Measurements from ENCODE around the gene KCTD15. TPM values are rescaled to one million over a fixed set of nuclear protein-coding genes. Genes with fewer than 3 reads are reported as not detected.

Gene KCTD15
- total RNA-seq, 2 experiments from 2014 or later, result 8.7 to 9.6 TPM

DNA sequence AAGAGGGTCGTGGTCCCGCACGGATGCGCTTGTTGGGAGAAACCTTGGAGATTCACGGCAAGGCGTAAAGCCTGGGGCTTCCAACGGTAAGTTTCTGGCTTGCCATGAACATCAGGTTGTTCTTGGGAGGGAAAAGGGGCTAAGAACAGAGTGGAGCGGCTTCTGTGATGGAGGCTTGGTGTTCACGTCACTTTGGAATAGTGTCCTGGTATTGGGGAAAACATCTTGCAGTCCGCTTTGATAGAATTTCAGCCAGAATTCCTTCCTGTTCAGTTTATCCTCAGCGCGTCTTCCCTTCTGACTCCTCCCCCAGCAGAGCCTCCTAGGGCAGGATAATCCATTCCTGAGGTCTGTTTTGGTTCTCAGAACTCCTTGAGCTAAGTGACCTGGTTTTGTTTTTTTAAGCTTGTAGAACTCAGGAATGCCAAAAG, 2.0 kb downstream of the KCTD15 start:
- H3K36me3 Mint-ChIP-seq (ENCODE audit: low read depth), result no peaks in the 10 kb centered on the region
- no peak overlapping the region for H3K27ac Mint-ChIP-seq
- CTCF ChIA-PET, result interaction anchor here (1.0 kb wide), 1 partner anchor 243 kb away, joined by 3 read pairs; no protein-coding TSS in a partner anchor
- H3K9me3 Mint-ChIP-seq (ENCODE audit: low read depth), result no peaks in the 10 kb centered on the region
- ATAC-seq (no peak), DNase-seq (no peak)
- H3K27me3 Mint-ChIP-seq, result peaks cover 9% of the 10 kb centered on the region
- no peak overlapping the region for H3K4me3 Mint-ChIP-seq
- intact Hi-C loops (cut with DNase I, micrococcal nuclease), result loop anchor here in 1 of 2 experiments (5.0 to 10.0 kb wide), 3 partner anchors 199 to 621 kb away; no protein-coding TSS in a partner anchor
- peaks cover 2% of the 10 kb centered on the region for H3K4me1 Mint-ChIP-seq
- POLR2A ChIA-PET, result no interaction called here

DNA sequence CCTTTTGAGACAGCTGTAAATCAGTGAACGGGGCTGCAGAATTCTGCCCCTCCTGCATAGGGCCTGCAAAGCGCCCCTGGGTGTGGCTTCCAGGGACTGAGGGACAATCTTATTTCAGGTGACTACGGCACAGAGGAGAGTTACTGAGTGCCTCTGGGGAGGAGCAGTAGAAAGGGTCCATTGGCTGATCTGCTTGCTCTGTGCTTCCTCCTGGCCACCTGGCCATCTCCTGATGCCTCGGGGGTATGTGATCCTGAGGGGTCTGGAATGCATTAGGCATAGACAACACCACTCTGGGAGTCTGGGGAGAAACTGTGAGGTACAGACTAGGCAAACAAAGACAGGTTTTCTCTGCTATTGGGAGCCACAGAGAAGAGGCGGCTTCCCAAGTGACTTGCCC, 2.8 kb downstream of the KCTD15 start:
- intact Hi-C loops (cut with DNase I, micrococcal nuclease), result loop anchor here in 1 of 2 experiments (5.0 to 10.0 kb wide), 3 partner anchors 198 to 622 kb away; no protein-coding TSS in a partner anchor
- Mint-ChIP-seq H3K36me3 (ENCODE audit: low read depth) (no peaks in the 10 kb centered on the region), H3K4me3 (no peak overlapping the region), H3K27ac (no peak overlapping the region), H3K4me1 (peaks cover 2% of the 10 kb centered on the region), H3K27me3 (peaks cover 9% of the 10 kb centered on the region), H3K9me3 (ENCODE audit: low read depth) (no peaks in the 10 kb centered on the region)
- DNase-seq (no peak), ATAC-seq (no peak)
- POLR2A ChIA-PET, result no interaction called here
- CTCF ChIA-PET, result interaction anchor here (1.0 kb wide), 1 partner anchor 243 kb away, joined by 3 read pairs; no protein-coding TSS in a partner anchor

DNA sequence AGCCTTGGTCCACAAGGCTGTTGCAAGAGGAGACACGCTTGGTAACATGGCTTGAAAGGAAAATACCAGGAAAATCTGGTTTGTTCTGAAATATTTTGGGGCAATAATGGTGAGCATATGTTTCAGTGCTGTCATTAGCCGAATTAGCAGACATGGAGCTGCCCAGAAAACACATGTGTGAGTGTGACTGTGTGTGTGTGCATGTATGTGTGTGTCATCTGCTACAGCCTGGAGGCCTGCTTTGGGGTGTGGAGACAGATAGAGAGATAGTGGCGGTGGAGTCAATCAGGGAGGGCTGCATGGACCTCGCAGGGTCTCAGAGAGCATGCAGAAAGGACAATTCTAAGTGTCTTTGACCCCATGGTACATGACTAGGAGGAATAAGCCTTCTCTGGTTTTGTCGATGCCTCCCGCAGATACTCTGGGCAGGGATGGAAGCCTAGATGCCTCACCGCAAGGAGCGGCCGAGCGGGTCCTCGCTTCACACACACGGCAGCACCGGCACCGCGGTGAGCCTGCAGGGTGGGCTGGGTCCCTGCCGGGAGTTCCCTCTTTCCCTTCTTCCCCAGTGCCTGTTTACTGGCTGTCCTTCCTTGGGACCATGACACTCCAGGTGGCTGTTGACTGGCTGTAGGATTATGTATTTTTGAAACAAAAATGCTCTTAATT, 3.5 kb downstream of the KCTD15 start:
- peaks cover 2% of the 10 kb centered on the region for H3K4me1 Mint-ChIP-seq
- H3K27ac Mint-ChIP-seq, result no peak overlapping the region
- ATAC-seq, result no peak
- intact Hi-C loops (cut with DNase I, micrococcal nuclease), result no loop called here
- H3K9me3 Mint-ChIP-seq (ENCODE audit: low read depth), result no peaks in the 10 kb centered on the region
- no peak overlapping the region for H3K4me3 Mint-ChIP-seq
- CTCF ChIA-PET, result no interaction called here
- H3K36me3 Mint-ChIP-seq (ENCODE audit: low read depth), result no peaks in the 10 kb centered on the region
- POLR2A ChIA-PET, result no interaction called here
- H3K27me3 Mint-ChIP-seq, result peaks cover 9% of the 10 kb centered on the region
- DNase-seq, result no peak

DNA sequence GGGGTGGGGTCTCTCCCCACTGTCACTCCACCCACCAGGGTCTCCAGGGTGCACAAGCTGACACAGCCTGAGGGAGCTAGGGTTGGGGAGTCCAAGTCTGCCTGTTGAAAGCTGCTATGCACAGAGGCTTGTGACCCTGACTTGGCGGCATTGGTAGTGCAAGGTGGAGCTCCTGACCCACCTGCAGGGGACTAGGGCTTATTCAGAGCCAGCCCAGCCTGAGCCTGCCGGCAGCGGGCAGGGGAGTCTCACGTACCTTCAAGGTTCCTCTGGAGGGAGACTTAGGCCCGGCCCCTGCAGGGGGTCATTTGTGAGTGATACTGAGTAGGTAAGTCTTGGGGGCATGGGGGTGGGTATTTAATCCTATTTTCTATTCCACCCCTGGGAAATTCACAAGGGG, 4.7 kb downstream of the KCTD15 start:
- DNase-seq (no peak), ATAC-seq (no peak)
- CTCF ChIA-PET, result no interaction called here
- Mint-ChIP-seq H3K36me3 (ENCODE audit: low read depth) (no peaks in the 10 kb centered on the region), H3K27ac (no peak overlapping the region), H3K27me3 (peaks cover 9% of the 10 kb centered on the region), H3K4me1 (peaks cover 5% of the 10 kb centered on the region), H3K4me3 (no peak overlapping the region), H3K9me3 (ENCODE audit: low read depth) (no peaks in the 10 kb centered on the region)
- intact Hi-C loops (cut with DNase I, micrococcal nuclease), result no loop called here
- POLR2A ChIA-PET, result no interaction called here

DNA sequence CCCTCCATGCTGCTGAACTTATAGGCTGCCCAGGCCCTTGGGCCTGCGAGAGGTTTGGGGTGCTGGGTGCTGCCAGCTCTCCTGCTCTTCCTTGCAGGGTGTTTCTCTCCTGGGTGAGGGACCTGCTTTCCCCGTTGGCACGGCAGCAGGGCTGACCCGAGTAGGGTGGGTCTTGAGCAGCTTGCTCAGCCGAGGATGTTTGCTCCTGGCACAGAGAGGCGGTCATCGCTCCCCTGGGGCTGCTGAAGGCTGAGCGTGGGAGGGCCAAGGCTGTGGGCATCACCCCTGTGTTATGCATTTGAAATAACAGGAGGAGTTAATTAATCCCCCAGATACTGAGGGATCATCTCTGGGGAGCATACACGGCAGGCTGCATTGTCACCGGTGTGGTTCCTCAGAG, 5.3 kb downstream of the KCTD15 start:
- DNase-seq, result no peak
- ChIA-PET CTCF (no interaction called here), POLR2A (no interaction called here)
- peaks cover 5% of the 10 kb centered on the region for H3K4me1 Mint-ChIP-seq
- H3K9me3 Mint-ChIP-seq (ENCODE audit: low read depth), result no peaks in the 10 kb centered on the region
- H3K4me3 Mint-ChIP-seq, result no peak overlapping the region
- H3K27ac Mint-ChIP-seq, result no peak overlapping the region
- H3K36me3 Mint-ChIP-seq (ENCODE audit: low read depth), result no peaks in the 10 kb centered on the region
- ATAC-seq, result no peak
- intact Hi-C loops (cut with DNase I, micrococcal nuclease), result no loop called here
- peaks cover 9% of the 10 kb centered on the region for H3K27me3 Mint-ChIP-seq

DNA sequence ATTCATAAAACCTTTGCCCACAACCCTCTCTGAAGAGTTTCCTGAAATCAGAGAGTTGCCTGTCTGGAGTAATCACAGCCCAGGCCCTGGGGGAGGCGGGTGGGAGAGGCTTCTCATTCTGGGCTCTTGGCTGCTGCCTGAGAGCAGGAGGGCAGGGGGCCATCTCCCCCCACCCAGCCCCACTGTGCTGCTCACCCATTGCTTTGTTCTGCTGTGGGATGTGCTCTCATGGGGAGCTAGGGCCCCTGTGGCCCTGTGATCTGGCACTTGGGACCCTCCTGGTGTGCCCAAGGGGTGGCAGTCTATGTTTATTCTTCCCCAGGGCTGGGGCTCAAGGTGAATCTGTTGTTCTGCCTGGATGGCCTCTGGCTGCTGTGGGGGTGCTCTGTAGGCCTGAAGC, 6.1 kb downstream of the KCTD15 start:
- H3K27me3 Mint-ChIP-seq, result peaks cover 6% of the 10 kb centered on the region
- POLR2A ChIA-PET, result no interaction called here
- DNase-seq, result no peak
- CTCF ChIA-PET, result interaction anchor here (0.6 kb wide), 1 partner anchor 436 kb away, joined by 4 read pairs; no protein-coding TSS in a partner anchor
- H3K4me3 Mint-ChIP-seq, result no peak overlapping the region
- intact Hi-C loops (cut with DNase I, micrococcal nuclease), result no loop called here
- no peaks in the 10 kb centered on the region for H3K36me3 Mint-ChIP-seq (ENCODE audit: low read depth)
- H3K27ac Mint-ChIP-seq, result no peak overlapping the region
- H3K4me1 Mint-ChIP-seq, result peaks cover 3% of the 10 kb centered on the region
- no peak for ATAC-seq
- H3K9me3 Mint-ChIP-seq (ENCODE audit: low read depth), result no peaks in the 10 kb centered on the region

DNA sequence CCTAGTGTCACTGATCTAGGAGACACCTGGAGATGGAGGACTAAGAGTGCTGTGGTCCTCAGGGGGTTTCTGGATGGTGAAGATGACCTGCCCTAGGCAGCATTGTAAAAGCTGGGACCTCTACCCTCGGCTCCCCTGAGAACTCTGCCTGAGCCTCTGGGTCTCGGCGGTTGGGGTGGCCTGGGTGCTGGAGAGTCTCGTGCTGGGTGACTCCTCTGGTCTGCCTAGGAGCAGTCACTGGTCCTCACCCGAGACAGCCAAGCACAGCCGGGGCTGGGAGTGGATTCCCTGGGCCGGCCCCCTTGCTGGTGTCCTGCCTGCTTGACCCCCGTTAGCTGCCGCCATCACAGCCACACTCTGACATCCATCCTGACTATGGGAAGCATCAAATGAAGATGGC, 6.7 kb downstream of the KCTD15 start:
- peaks cover 3% of the 10 kb centered on the region for H3K4me1 Mint-ChIP-seq

DNA sequence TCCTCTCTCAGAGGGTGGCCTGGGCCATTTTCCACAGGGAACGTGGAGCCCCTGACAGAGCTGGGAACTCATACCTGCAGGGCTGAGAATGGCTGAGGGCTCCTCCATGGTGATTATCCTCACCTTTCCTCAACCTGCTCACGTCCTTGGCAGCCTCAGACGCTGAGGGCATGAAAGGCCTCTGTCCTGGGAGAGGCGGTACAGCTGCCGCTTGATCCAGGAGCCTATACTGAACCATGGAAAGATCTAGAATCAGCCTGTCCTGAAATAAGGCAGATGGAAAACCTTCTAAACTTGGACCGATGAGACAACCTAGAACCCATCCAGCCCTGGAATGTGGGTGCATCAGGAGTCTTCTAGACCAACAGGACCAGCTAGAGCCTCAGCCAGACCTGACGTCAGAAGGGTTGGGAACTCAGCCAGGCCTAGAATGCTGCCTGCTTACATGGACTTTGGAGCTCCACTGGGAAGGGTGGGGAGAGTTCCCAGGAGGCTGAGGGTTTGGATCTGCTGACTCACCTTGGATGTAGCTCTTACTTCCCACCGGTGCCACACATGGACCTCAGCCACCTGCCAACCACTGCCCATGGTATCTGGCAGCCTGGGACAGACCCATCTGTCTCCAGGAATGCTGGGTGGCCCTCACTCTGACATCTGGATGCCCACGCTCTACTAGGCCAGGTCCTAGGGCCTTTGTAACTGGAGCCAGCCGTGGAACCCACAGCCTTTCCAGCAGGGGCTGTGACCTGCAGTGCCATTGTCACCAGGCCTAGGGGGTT, 7.5 kb downstream of the KCTD15 start:
- Mint-ChIP-seq H3K27ac (no peak overlapping the region), H3K27me3 (no peaks in the 10 kb centered on the region), H3K36me3 (ENCODE audit: low read depth) (no peaks in the 10 kb centered on the region), H3K4me1 (peaks cover 3% of the 10 kb centered on the region), H3K9me3 (ENCODE audit: low read depth) (no peaks in the 10 kb centered on the region), H3K4me3 (no peak overlapping the region)
- DNase-seq (no peak), ATAC-seq (no peak)
- intact Hi-C loops (cut with DNase I, micrococcal nuclease), result no loop called here
- POLR2A ChIA-PET, result no interaction called here
- CTCF ChIA-PET, result interaction anchor here (0.5 to 0.8 kb wide), 3 partner anchors 207 to 992 kb away, joined by 3 to 5 read pairs (median 4); no protein-coding TSS in a partner anchor

More for the DNA sequence above, 6.7 kb downstream of the KCTD15 start:
- Mint-ChIP-seq H3K27me3 (peaks cover 6% of the 10 kb centered on the region), H3K36me3 (ENCODE audit: low read depth) (no peaks in the 10 kb centered on the region), H3K27ac (no peak overlapping the region), H3K9me3 (ENCODE audit: low read depth) (no peaks in the 10 kb centered on the region), H3K4me3 (no peak overlapping the region)
- ChIA-PET POLR2A (no interaction called here), CTCF (interaction anchor here (0.6 to 0.8 kb wide), 3 partner anchors 208 to 993 kb away, joined by 3 to 4 read pairs (median 4); no protein-coding TSS in a partner anchor)
- ATAC-seq, result no peak
- no peak for DNase-seq
- intact Hi-C loops (cut with DNase I, micrococcal nuclease), result no loop called here

DNA sequence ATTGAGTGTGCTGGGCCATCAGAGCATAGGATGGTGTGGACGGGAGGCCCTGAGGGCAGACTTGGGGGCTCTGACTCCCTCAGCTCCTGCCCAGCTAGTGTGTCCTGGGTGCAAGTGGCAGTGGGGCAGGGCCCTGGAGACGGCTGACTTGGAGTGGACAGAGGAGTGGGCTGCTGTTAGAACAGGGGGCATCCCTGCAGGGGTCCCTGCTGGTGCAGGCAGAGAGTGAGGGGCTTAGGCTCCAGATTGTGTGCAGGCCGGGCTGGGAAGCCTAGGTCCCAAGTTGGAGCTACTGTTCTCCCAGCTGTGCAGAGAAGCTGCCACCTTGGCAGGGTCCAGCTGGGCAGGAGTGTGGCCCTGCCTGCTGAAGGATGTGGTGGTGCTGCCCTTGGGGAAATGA, 8.6 kb downstream of the KCTD15 start:
- ChIA-PET POLR2A (no interaction called here), CTCF (interaction anchor here (0.6 kb wide), 1 partner anchor 27 kb away, joined by 5 read pairs; no protein-coding TSS in a partner anchor)
- H3K36me3 Mint-ChIP-seq (ENCODE audit: low read depth), result no peaks in the 10 kb centered on the region
- no peak overlapping the region for H3K27ac Mint-ChIP-seq
- H3K27me3 Mint-ChIP-seq, result no peaks in the 10 kb centered on the region
- H3K9me3 Mint-ChIP-seq (ENCODE audit: low read depth), result no peaks in the 10 kb centered on the region
- DNase-seq (no peak), ATAC-seq (no peak)
- intact Hi-C loops (cut with DNase I, micrococcal nuclease), result no loop called here
- H3K4me3 Mint-ChIP-seq, result no peak overlapping the region
- peaks cover 3% of the 10 kb centered on the region for H3K4me1 Mint-ChIP-seq

DNA sequence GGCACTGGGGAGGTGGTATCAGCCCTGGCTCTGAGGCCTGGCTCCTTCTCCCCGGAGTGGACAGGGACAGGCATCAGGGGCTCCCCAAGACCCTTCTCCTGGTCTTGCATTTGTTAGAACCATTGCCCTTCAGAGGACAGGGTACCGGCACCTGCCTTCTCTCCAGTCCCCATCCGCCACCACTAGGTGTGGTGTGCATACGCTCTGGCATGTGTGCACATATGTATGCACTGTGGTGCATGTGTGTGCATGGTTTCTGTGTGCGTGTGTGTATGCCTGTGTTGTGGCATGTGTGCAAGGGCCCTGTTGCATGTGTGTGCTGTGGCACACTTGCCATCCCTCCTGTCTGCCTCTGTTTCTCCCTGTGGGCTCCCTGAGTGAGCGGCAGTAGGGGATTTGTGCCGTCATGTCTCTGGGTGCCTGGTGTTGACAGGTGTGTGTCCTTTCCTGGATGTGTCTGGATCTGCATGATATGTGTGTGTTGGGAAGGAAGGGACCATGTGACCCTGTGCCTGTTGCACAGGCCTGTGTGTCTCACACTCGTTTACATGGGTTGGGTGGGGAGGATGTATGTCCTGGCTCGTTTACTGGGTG, 9.3 kb downstream of the KCTD15 start:
- POLR2A ChIA-PET, result no interaction called here
- H3K27ac Mint-ChIP-seq, result no peak overlapping the region
- intact Hi-C loops (cut with DNase I, micrococcal nuclease), result no loop called here
- no peaks in the 10 kb centered on the region for H3K36me3 Mint-ChIP-seq (ENCODE audit: low read depth)
- H3K9me3 Mint-ChIP-seq (ENCODE audit: low read depth), result no peaks in the 10 kb centered on the region
- peaks cover 3% of the 10 kb centered on the region for H3K4me1 Mint-ChIP-seq
- no peak for DNase-seq
- no peak for ATAC-seq
- H3K4me3 Mint-ChIP-seq, result no peak overlapping the region
- CTCF ChIA-PET, result interaction anchor here (0.6 kb wide), 1 partner anchor 28 kb away, joined by 5 read pairs; no protein-coding TSS in a partner anchor
- no peaks in the 10 kb centered on the region for H3K27me3 Mint-ChIP-seq

DNA sequence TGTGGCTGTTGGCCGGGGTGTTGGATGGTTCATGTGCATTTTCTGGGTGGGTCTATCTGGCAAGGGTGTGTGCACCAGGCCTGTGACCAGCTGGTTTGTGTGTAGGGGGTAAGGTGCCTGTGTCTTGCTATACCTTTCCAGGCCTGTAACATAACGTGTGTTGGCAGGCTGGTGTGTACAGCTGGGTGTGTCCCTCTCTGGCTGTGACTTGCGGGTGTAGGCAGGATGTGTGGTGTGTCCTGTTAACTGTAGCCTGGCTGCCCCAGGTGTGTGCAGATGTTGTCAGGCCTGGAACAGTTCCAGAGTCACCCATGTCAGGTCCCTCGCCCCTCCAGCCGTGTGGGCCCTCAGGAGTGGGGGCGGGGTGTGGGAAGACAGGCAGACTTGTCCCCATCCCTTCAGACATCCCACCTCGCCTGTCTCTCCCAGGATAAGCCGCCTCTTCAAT, 9.8 kb downstream of the KCTD15 start:
- Mint-ChIP-seq H3K27ac (no peak overlapping the region), H3K36me3 (ENCODE audit: low read depth) (no peaks in the 10 kb centered on the region), H3K4me3 (no peak overlapping the region), H3K4me1 (peaks cover 3% of the 10 kb centered on the region), H3K9me3 (ENCODE audit: low read depth) (no peaks in the 10 kb centered on the region), H3K27me3 (no peaks in the 10 kb centered on the region)
- intact Hi-C loops (cut with DNase I, micrococcal nuclease), result no loop called here
- CTCF ChIA-PET, result interaction anchor here (0.8 kb wide), 1 partner anchor 28 kb away, joined by 3 read pairs; no protein-coding TSS in a partner anchor
- ATAC-seq (no peak), DNase-seq (no peak)
- POLR2A ChIA-PET, result no interaction called here
